Upper lobe of left lung (tissue), 6 donors: ENCODE results near the gene FAM107A. TPM values are rescaled to one million over a fixed set of nuclear protein-coding genes. Genes with fewer than 3 reads are reported as not detected.

Source experiments
- ATAC-seq, 2 donors: fragments of 200-7000 bp; cut with Tn5 transposase; one replicate each; pipeline ENCODE4 v1.9.1; 2022; ENCODE audit warnings: mild to moderate bottlenecking in 2 of 2, moderate library complexity in 2 of 2; ENCODE audit not compliant: low FRiP score in 2 of 2
- DNase-seq, 2 donors: peaks; one replicate each; pipeline ENCODE4 v3.0.0-alpha.2; 2019 to 2020
- H3K27ac ChIP-seq, 4 donors: fragments of 200-600 bp; sonication (generic); one replicate each; pipeline ENCODE4 v1.5.1; 2016 to 2019
- H3K27me3 ChIP-seq, 4 donors: fragments of 200-600 bp; sonication (generic); one replicate each; pipeline ENCODE4 v1.5.1; 2017 to 2019
- H3K36me3 ChIP-seq, 4 donors: fragments of 200-600 bp; sonication (generic); one replicate each; pipeline ENCODE4 v1.5.1; 2016 to 2019
- H3K4me1 ChIP-seq, 4 donors: fragments of 200-600 bp; sonication (generic); one replicate each; pipeline ENCODE4 v1.5.1; 2018 to 2019
- H3K4me3 ChIP-seq, 4 donors: fragments of 200-600 bp; sonication (generic); one replicate each; pipeline ENCODE4 v1.5.1; 2017 to 2019; ENCODE audit warnings: mild to moderate bottlenecking in 2 of 4, moderate library complexity in 1 of 4
- H3K9me3 ChIP-seq, 4 donors: fragments of 200-600 bp; sonication (generic); one replicate each; pipeline ENCODE4 v1.5.1; 2018 to 2019
- EP300 ChIP-seq, 4 donors: sonication (generic); formaldehyde crosslinking; IDR thresholded peaks; one replicate each; pipeline ENCODE4 v1.5.1; 2017; ENCODE audit warnings: antibody characterized with exemption in 4 of 4, control low read depth in 2 of 4
- POLR2A ChIP-seq, 4 donors: fragments of 450-650 bp; IDR thresholded peaks; one replicate each; pipeline ENCODE4 v1.5.1; 2016 to 2017; ENCODE audit warnings: antibody characterized with exemption in 4 of 4, mild to moderate bottlenecking in 2 of 4
- POLR2AphosphoS5 ChIP-seq, 2 donors: sonication (generic); formaldehyde crosslinking; IDR thresholded peaks; one replicate each; pipeline ENCODE4 v1.5.1; 2017; ENCODE audit warnings: antibody characterized with exemption in 2 of 2
- WGBS, 2 donors: methylation state at CpG; one replicate each; pipeline ENCODE4 v1.1.5; 2017 to 2018; 5-methylcytosine and 5-hydroxymethylcytosine counted together
- total RNA-seq, 6 donors: library from RNA; depleted of rRNA in 4 of 6; stranded (reverse); fragments of >200 nt in 4 of 6; gene quantifications; one replicate each; pipeline versions ENCODE4 v1.1.0 to v1.2.1, GENCODE V29; 2016 to 2021
- TF ChIP-seq, protein P1 (sequence below), 6 experiments: fragments of 450-650 bp in 4 of 6; fragments of 200-600 bp in 2 of 6; sonication (generic) in 2 of 6; IDR thresholded peaks; one replicate each; pipeline ENCODE4 v1.5.1; 2016 to 2019; ENCODE audit warnings: antibody characterized with exemption in 6 of 6
- donor health status: DM: no; HTN: no; CAD: no; lungs with moderate emphysema.
- donor health status: DM: no; HTN: yes; CAD: no; lungs with severe emphysema.

FAM107A gene
- total RNA-seq, 6 donors from 2014 or later, result 19.9 to 200 (median 81.1) TPM

DNA sequence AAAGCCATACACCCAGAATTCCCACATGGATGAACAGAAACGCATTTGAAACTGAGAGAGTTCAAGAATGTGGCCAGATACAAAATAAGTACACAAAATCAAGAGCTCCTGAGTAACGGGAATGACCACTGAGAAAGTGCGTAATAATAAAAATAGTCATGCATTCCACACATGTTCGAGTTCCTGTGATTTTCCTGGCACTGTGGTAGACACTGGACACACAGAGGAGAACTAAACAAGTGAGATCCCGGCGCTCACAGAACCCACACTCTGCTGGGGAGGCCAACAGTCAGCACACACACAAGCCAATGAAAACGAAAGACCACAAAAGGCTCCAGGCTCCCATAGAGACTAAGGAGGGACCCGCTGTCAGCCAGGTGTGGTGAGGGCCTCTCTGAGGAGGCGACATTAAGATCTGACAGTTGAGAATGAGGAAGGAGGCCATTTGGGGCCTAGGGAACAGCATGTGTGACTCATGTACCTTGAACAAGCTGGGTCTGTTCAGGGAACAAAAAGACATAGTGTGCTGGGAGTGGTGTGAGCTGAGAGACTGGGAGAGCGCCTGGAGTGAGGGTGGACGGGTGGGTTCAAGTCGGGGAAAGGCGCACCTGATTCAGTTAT, 5.1 kb downstream of the FAM107A start:
- peak overlapping the region in 2 of 4 donors; percentile 55 to 87 for H3K27ac ChIP-seq
- 80 to 85% methylated on average over 13 of the region's 13 CpGs for WGBS, 2 donors

DNA sequence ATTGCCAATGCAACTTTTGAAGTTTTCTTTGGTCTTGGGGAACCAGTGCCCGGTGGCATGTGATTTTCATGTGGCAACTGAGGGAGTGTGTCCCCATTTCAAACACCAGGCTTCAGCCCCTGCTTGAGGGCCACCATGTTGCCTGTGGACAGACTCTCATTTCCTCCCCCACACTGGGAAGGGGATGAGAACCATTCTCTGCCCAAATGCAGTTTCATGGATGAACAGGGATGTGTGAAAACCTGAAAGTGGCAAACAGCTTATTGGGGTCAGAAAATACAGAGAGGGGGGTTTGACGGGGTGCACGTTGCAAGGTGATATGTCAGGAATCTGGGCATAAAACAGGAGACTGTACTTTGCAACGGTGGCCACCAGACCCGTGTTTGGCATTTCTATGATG, 6.3 kb downstream of the FAM107A start:
- DNase-seq (no peak), ATAC-seq (no peak)
- H3K27ac ChIP-seq, result no peak overlapping the region
- H3K36me3 ChIP-seq, result peaks cover 0 to 38% (median 6%) of the 10 kb centered on the region in 4 donors
- H3K9me3 ChIP-seq, result no peaks in the 10 kb centered on the region
- no peak overlapping the region for H3K4me3 ChIP-seq
- H3K4me1 ChIP-seq, result peaks cover 0 to 16% (median 10%) of the 10 kb centered on the region in 4 donors
- no peaks in the 10 kb centered on the region for H3K27me3 ChIP-seq
- TF ChIP-seq POLR2A (IDR thresholded peaks at IDR 0.05) (no peak), POLR2AphosphoS5 (IDR thresholded peaks at IDR 0.05) (no peak), EP300 (IDR thresholded peaks at IDR 0.05) (no peak)
- TF ChIP-seq, protein P1, sequence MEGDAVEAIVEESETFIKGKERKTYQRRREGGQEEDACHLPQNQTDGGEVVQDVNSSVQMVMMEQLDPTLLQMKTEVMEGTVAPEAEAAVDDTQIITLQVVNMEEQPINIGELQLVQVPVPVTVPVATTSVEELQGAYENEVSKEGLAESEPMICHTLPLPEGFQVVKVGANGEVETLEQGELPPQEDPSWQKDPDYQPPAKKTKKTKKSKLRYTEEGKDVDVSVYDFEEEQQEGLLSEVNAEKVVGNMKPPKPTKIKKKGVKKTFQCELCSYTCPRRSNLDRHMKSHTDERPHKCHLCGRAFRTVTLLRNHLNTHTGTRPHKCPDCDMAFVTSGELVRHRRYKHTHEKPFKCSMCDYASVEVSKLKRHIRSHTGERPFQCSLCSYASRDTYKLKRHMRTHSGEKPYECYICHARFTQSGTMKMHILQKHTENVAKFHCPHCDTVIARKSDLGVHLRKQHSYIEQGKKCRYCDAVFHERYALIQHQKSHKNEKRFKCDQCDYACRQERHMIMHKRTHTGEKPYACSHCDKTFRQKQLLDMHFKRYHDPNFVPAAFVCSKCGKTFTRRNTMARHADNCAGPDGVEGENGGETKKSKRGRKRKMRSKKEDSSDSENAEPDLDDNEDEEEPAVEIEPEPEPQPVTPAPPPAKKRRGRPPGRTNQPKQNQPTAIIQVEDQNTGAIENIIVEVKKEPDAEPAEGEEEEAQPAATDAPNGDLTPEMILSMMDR (IDR thresholded peaks at IDR 0.05), result no peak
- 90 to 97% methylated on average over 5 of the region's 5 CpGs for WGBS, 2 donors

More for the DNA sequence above, 5.1 kb downstream of the FAM107A start:
- no peaks in the 10 kb centered on the region for H3K27me3 ChIP-seq
- no peak for DNase-seq
- TF ChIP-seq EP300 (IDR thresholded peaks at IDR 0.05) (no peak), POLR2AphosphoS5 (IDR thresholded peaks at IDR 0.05) (no peak), POLR2A (IDR thresholded peaks at IDR 0.05) (no peak)
- TF ChIP-seq, protein P1 (IDR thresholded peaks at IDR 0.05), result no peak
- no peak for ATAC-seq
- H3K9me3 ChIP-seq, result no peaks in the 10 kb centered on the region
- H3K4me1 ChIP-seq, result peaks cover 0 to 18% (median 11%) of the 10 kb centered on the region in 4 donors
- H3K4me3 ChIP-seq, result peak overlapping the region in 1 of 4 donors; percentile 45
- H3K36me3 ChIP-seq, result peaks cover 0 to 25% (median 0%) of the 10 kb centered on the region in 4 donors

DNA sequence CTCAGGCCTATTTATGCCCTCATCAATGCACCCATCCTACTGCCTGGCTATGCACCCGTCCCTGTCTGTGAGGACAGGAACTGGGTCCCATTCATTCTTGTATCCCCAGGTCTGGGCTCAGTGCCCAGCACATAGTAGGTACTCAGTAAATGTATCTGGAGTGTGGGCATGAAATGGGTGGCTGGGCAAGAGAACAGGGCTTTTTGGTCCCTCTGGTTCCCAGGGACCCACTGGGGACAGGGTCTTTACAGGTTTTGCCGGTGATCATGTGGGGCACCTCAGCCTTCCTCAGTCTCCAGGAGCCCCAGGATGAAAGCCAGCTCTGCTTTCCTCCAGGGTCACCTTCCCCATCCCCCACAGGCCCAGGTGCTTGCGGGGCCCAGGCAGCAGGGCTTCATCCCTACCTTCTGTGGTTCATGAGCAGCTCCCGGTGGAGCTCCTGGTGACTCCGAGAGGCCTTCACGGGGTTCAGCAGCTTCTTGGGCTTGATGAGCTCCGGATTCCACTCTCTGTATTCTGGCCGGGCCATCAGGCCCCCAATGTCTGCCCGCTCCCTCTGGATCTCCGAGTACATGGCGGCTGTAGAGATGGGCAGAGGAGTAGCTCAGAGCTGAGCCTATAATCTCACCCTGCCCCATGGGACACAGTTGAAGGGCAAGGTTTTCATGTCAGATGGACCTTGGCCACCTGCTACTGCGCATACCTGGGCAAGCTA, 7.7 kb downstream of the FAM107A start:
- Histone ChIP-seq H3K27ac (peak overlapping the region in 1 of 4 donors; percentile 48), H3K36me3 (peaks cover 0 to 51% (median 11%) of the 10 kb centered on the region in 4 donors), H3K27me3 (no peaks in the 10 kb centered on the region), H3K9me3 (no peaks in the 10 kb centered on the region), H3K4me1 (peaks cover 0 to 12% (median 10%) of the 10 kb centered on the region in 4 donors), H3K4me3 (no peak overlapping the region)
- WGBS, 2 donors, result 93 to 97% methylated on average over 4 to 12 of the region's 12 CpGs
- TF ChIP-seq EP300 (IDR thresholded peaks at IDR 0.05) (no peak), POLR2A (IDR thresholded peaks at IDR 0.05) (no peak), POLR2AphosphoS5 (IDR thresholded peaks at IDR 0.05) (no peak)
- TF ChIP-seq, protein P1 (IDR thresholded peaks at IDR 0.05), result no peak
- DNase-seq (no peak), ATAC-seq (no peak)

DNA sequence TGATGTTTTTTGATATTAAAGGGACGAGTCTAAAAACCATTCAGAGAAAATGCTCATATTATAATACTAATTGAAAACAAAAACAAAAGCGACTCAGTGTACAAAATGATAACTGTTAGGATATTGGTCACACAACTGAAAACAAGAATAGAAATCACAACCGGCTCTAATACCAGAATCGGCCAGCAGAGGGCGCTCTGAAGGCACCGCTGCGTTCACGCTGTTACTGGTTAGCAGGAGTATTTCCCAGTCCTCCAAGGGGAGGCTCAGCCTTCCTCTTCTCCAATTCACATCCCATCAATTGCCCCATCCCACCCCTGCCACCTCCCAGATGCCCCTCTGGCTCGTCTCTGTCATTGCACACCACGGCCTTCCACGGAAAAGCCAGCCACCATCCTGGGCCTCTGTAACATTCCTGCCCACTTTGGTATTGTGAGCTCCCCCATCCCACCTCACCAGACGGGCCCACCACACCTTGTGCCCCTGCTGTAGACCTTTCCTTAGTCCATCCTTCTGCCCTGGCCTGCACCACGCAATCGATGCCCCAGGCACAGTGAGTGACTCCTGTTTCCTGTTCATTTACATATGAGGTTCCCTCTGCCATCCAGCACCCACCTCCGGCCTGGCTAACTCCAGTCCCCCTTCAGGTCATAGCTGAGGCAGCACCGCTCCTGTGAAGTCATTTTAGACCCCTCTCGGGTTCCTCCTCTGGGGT, 8.5 kb downstream of the FAM107A start:
- DNase-seq, result peak in 1 of 2 donors; percentile 72
- ATAC-seq, result peak; percentile 65 to 83
- WGBS, 2 donors, result 29 to 35% methylated on average over 17 of the region's 17 CpGs
- no peaks in the 10 kb centered on the region for H3K27me3 ChIP-seq
- no peak overlapping the region for H3K4me3 ChIP-seq
- peaks cover 0 to 12% (median 6%) of the 10 kb centered on the region in 4 donors for H3K4me1 ChIP-seq
- no peaks in the 10 kb centered on the region for H3K9me3 ChIP-seq
- peaks cover 0 to 58% (median 12%) of the 10 kb centered on the region in 4 donors for H3K36me3 ChIP-seq
- TF ChIP-seq, protein P1 (IDR thresholded peaks at IDR 0.05), result peak; percentile 65 to 89 (median 80)
- no peak for TF ChIP-seq EP300 (IDR thresholded peaks at IDR 0.05)
- peak overlapping the region in 2 of 4 donors; percentile 24 to 48 for H3K27ac ChIP-seq
